CD4-positive, alpha-beta T cell treated with Interleukin-12 subunit alpha and Interleukin-12 subunit beta, for 1 hour (primary cell): Measurements from ENCODE around the gene LHPP.

Experiments
- DNase-seq: peaks from one replicate; pipeline ENCODE4 v3.0.0-alpha.2; 2020

LHPP gene

GRCh38 chr10:124649214-124649613 is 187.6 kb downstream of the LHPP start:
- no peak for DNase-seq

GRCh38 chr10:124650263-124650662 is 188.6 kb downstream of the LHPP start:
- DNase-seq: peak; percentile 53

GRCh38 chr10:124650820-124651401 is 189.3 kb downstream of the LHPP start:
- DNase-seq: peak; percentile 77

GRCh38 chr10:124651402-124651891 is 189.8 kb downstream of the LHPP start:
- DNase-seq: no peak

- DNase-seq: no peak
Measured at GRCh38 chr10:124652200-124652599, 190.6 kb downstream of the LHPP start.

- no peak for DNase-seq
Measured at GRCh38 chr10:124652701-124653100, 191.1 kb downstream of the LHPP start.

GRCh38 chr10:124653311-124653710 is 191.7 kb downstream of the LHPP start:
- no peak for DNase-seq

GRCh38 chr10:124653811-124654651 is 192.4 kb downstream of the LHPP start:
- no peak for DNase-seq

- DNase-seq: peak; percentile 30
Measured at GRCh38 chr10:124654686-124655085, 193.1 kb downstream of the LHPP start.

GRCh38 chr10:124655191-124656112 is 193.8 kb downstream of the LHPP start:
- DNase-seq: no peak

- DNase-seq: no peak
Measured at GRCh38 chr10:124656113-124656490, 194.5 kb downstream of the LHPP start.

GRCh38 chr10:124656541-124656940 is 194.9 kb downstream of the LHPP start:
- DNase-seq: no peak

GRCh38 chr10:124657806-124658205 is 196.2 kb downstream of the LHPP start:
- peak; percentile 76 for DNase-seq

GRCh38 chr10:124658591-124659242 is 197.1 kb downstream of the LHPP start:
- no peak for DNase-seq

GRCh38 chr10:124659380-124659779 is 197.8 kb downstream of the LHPP start:
- DNase-seq: peak; percentile 39

- DNase-seq: no peak
Measured at GRCh38 chr10:124660404-124661125, 198.9 kb downstream of the LHPP start.

GRCh38 chr10:124661660-124662180 is 200.1 kb downstream of the LHPP start:
- no peak for DNase-seq

GRCh38 chr10:124663228-124663627 is 201.6 kb downstream of the LHPP start:
- no peak for DNase-seq
